SK-N-SH (cell line): Measurements from ENCODE around the gene BEX1. TPM values are rescaled to one million over a fixed set of nuclear protein-coding genes. Genes with fewer than 3 reads are reported as not detected.
"Not testable (repeated sequence)": the region's sequence is repeated elsewhere in the genome, so short reads cannot be mapped to it uniquely, and the experiment has no call there.

Experiments used
- CTCF ChIA-PET: fragments of 300-600, 350-600 bp; formaldehyde crosslinking; extraction: SDS; loops from one replicate; lab custom pipeline; 2021; lab: Yijun Ruan, JAX
- POLR2A ChIA-PET: fragments of 350-600 bp; sonication (Branson Sonifier 250); formaldehyde crosslinking; extraction: SDS; loops from one replicate; lab custom pipeline; 2020; ENCODE audit warnings: antibody characterized with exemption, inconsistent platforms; lab: Yijun Ruan, JAX
- DNase-seq: peaks from one replicate; pipeline ENCODE4 v3.0.0; 2012
- H2AFZ ChIP-seq: fragments of 200-600 bp; sonication (generic); 2 replicates; pipeline ENCODE4 v1.8.1; 2016; ENCODE audit warnings: antibody characterized with exemption, mild to moderate bottlenecking, low read depth
- H3F3A ChIP-seq: fragments of 200-600 bp; sonication (generic); replicated peaks from 2 replicates; pipeline ENCODE3; 2016; ENCODE audit warnings: antibody characterized with exemption, mild to moderate bottlenecking; ENCODE audit not compliant: insufficient read depth
- H3K27ac ChIP-seq, 2 experiments: fragments of 200-500 bp in 1 of 2; fragments of 200-600 bp in 1 of 2; sonication (Bioruptor generic) in 1 of 2; sonication (generic), shearing (Covaris generic) in 1 of 2; 2 replicates each; pipeline versions ENCODE4 v1.5.1 to v1.6.1; 2014 to 2016; ENCODE audit warnings: low read depth in 2 of 2, inconsistent platforms in 1 of 2, low read length in 1 of 2, mild to moderate bottlenecking in 1 of 2, mixed read lengths in 1 of 2
- H3K27me3 ChIP-seq: fragments of 200-600 bp; sonication (generic), shearing (Covaris generic); 2 replicates; pipeline ENCODE4 v1.6.1; 2016; ENCODE audit warnings: mixed run types; ENCODE audit not compliant: insufficient read depth
- H3K36me3 ChIP-seq, 2 experiments: fragments of 200-500 bp in 1 of 2; fragments of 200-600 bp in 1 of 2; sonication (Bioruptor generic) in 1 of 2; sonication (generic) in 1 of 2; replicated peaks in 1 of 2; 2 replicates each; pipeline versions ENCODE3 to v1.5.1; 2014 to 2016; ENCODE audit warnings: low read length in 1 of 2, mild to moderate bottlenecking in 1 of 2; ENCODE audit not compliant: insufficient read depth in 2 of 2, control insufficient read depth in 1 of 2
- H3K4me1 ChIP-seq, 2 experiments: fragments of 200-500 bp in 1 of 2; fragments of 200-600 bp in 1 of 2; sonication (Bioruptor generic) in 1 of 2; sonication (generic), shearing (Covaris generic) in 1 of 2; 2 replicates each; pipeline versions ENCODE4 v1.5.1 to v1.6.1; 2014 to 2016; ENCODE audit warnings: low read depth in 1 of 2, low read length in 1 of 2, mixed run types in 1 of 2; ENCODE audit not compliant: insufficient read depth in 2 of 2, control insufficient read depth in 1 of 2
- H3K4me2 ChIP-seq: fragments of 200-600 bp; sonication (generic), shearing (Covaris generic); 2 replicates; pipeline ENCODE4 v1.6.1; 2017; ENCODE audit warnings: mixed run types
- H3K4me3 ChIP-seq, 2 experiments: fragments of 200-500 bp in 1 of 2; fragments of 200-600 bp in 1 of 2; sonication (Bioruptor generic) in 1 of 2; sonication (generic), shearing (Covaris generic) in 1 of 2; 2 replicates each; pipeline versions ENCODE4 v1.5.1 to v1.8.1; 2014 to 2016; ENCODE audit warnings: low read depth in 2 of 2, inconsistent platforms in 1 of 2, low read length in 1 of 2, mild to moderate bottlenecking in 1 of 2, mixed read lengths in 1 of 2, moderate library complexity in 1 of 2
- H3K79me2 ChIP-seq: fragments of 200-600 bp; sonication (generic); 2 replicates; pipeline ENCODE4 v1.8.1; 2017; ENCODE audit warnings: mild to moderate bottlenecking; ENCODE audit not compliant: insufficient read depth
- H3K9ac ChIP-seq: fragments of 200-600 bp; sonication (generic); 2 replicates; pipeline ENCODE4 v1.6.1; 2017; ENCODE audit warnings: mixed run types
- H3K9me2 ChIP-seq: fragments of 200-600 bp; sonication (generic); 2 replicates; pipeline ENCODE4 v1.6.1; 2017; ENCODE audit warnings: mixed run types
- H3K9me3 ChIP-seq: fragments of 200-600 bp; sonication (generic); 2 replicates; pipeline ENCODE4 v1.6.1; 2017; ENCODE audit warnings: mixed run types, mild to moderate bottlenecking, moderate library complexity
- H4K20me1 ChIP-seq: fragments of 200-600 bp; sonication (generic); 2 replicates; pipeline ENCODE4 v1.6.1; 2017; ENCODE audit warnings: mild to moderate bottlenecking, mixed run types; ENCODE audit not compliant: insufficient read depth
- FOSL2 ChIP-seq: IDR thresholded peaks from 2 replicates; pipeline ENCODE4 v1.4.0; 2012; ENCODE audit warnings: low read depth, mild to moderate bottlenecking, moderate library complexity, borderline replicate concordance
- FOXJ3 ChIP-seq: sonication (generic); formaldehyde crosslinking; IDR thresholded peaks from 2 replicates; pipeline ENCODE4 v1.5.1; 2020; ENCODE audit warnings: mild to moderate bottlenecking, missing genetic modification reagents
- FOXM1 ChIP-seq: IDR thresholded peaks from 2 replicates; pipeline ENCODE4 v1.4.0; 2012; ENCODE audit warnings: low read depth, mild to moderate bottlenecking
- GATA2 ChIP-seq: sonication (generic); formaldehyde crosslinking; IDR thresholded peaks from 2 replicates; pipeline ENCODE4 v1.5.0; 2020; ENCODE audit warnings: mild to moderate bottlenecking, missing genetic modification reagents
- JUND ChIP-seq: IDR thresholded peaks from 2 replicates; pipeline ENCODE4 v1.4.0; 2012
- MXI1 ChIP-seq: IDR thresholded peaks from 2 replicates; pipeline ENCODE4 v1.6.1; 2012; ENCODE audit warnings: mild to moderate bottlenecking, low read depth, low read length, improper control_type of control experiment
- POLR2AphosphoS5 ChIP-seq: IDR thresholded peaks from 2 replicates; pipeline ENCODE4 v1.6.1; 2012; ENCODE audit warnings: low read depth, low read length
- RAD21 ChIP-seq: IDR thresholded peaks from 2 replicates; pipeline ENCODE4 v1.6.1; 2012; ENCODE audit warnings: mild to moderate bottlenecking, low read length
- RCOR1 ChIP-seq: fragments of 150-350 bp; IDR thresholded peaks from 2 replicates; pipeline ENCODE4 v1.6.1; 2017; ENCODE audit warnings: antibody characterized with exemption, low read length
- SIN3A ChIP-seq: IDR thresholded peaks from 2 replicates; pipeline ENCODE4 v1.6.1; 2012; ENCODE audit warnings: low read depth, mild to moderate bottlenecking, low read length, moderate library complexity, borderline replicate concordance
- TCF12 ChIP-seq: IDR thresholded peaks from 2 replicates; pipeline ENCODE4 v1.4.0; 2012
- YY1 ChIP-seq: IDR thresholded peaks from 2 replicates; pipeline ENCODE4 v1.4.0; 2012; ENCODE audit warnings: low read depth, mild to moderate bottlenecking
- WGBS: methylation state at CpG from one replicate; pipeline ENCODE4 v1.1.6; 2017; ENCODE audit warnings: low lambda C conversion rate; 5-methylcytosine and 5-hydroxymethylcytosine counted together
- polyA plus RNA-seq, 3 experiments: library from polyadenylated mRNA; depleted of rRNA; stranded (reverse); fragments of >200 nt; gene quantifications; 2 replicates each; pipeline ENCODE4 v1.2.3, GENCODE V29; 2012
- TF ChIP-seq, protein P1 (sequence below): IDR thresholded peaks from 2 replicates; pipeline ENCODE4 v1.4.0; 2012; ENCODE audit warnings: low read depth, borderline replicate concordance

The BEX1 gene
- polyA plus RNA-seq, 1 of the 3 experiments (the other 2 are of a cell fraction): 206 TPM

DNA sequence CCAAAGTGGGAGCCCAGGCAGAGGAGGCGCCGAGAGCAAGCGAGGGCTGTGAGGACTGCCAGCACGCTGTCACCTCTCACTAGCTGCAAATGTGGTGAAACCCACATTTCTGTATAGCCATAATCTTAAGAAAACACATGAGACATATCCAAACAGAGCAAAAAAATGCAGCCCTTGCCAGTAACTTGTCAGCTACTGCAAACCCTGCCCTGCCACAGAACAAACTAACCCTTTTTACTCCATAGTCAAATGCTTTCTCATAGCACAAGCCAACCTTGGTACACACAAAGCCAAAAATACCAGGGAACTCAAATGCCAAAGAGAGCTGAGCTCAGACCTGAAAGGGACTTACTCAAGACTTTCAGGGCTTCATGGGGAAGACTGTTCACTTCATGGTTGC lies 43.9 kb upstream of the BEX1 start:
- TF ChIP-seq RCOR1 (no peak), FOXJ3 (CRISPR knock-in tag) (no peak), JUND (no peak), YY1 (no peak), RAD21 (no peak), POLR2AphosphoS5 (no peak), TCF12 (no peak), SIN3A (no peak), FOSL2 (no peak), FOXM1 (no peak), MXI1 (no peak), GATA2 (CRISPR knock-in tag) (no peak)
- TF ChIP-seq, protein P1, sequence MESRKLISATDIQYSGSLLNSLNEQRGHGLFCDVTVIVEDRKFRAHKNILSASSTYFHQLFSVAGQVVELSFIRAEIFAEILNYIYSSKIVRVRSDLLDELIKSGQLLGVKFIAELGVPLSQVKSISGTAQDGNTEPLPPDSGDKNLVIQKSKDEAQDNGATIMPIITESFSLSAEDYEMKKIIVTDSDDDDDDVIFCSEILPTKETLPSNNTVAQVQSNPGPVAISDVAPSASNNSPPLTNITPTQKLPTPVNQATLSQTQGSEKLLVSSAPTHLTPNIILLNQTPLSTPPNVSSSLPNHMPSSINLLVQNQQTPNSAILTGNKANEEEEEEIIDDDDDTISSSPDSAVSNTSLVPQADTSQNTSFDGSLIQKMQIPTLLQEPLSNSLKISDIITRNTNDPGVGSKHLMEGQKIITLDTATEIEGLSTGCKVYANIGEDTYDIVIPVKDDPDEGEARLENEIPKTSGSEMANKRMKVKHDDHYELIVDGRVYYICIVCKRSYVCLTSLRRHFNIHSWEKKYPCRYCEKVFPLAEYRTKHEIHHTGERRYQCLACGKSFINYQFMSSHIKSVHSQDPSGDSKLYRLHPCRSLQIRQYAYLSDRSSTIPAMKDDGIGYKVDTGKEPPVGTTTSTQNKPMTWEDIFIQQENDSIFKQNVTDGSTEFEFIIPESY: no peak
- Histone ChIP-seq H3K36me3 (no peaks in the 10 kb centered on the region), H4K20me1 (no peaks in the 10 kb centered on the region), H3K9me3 (no peaks in the 10 kb centered on the region), H3F3A (no peaks in the 10 kb centered on the region), H3K79me2 (no peaks in the 10 kb centered on the region), H3K4me2 (no peak overlapping the region), H3K4me3 (no peak overlapping the region), H3K27ac (no peak overlapping the region), H3K9ac (no peak overlapping the region), H3K9me2 (no peaks in the 10 kb centered on the region), H2AFZ (no peak overlapping the region), H3K4me1 (no peaks in the 10 kb centered on the region), H3K27me3 (no peaks in the 10 kb centered on the region)
- POLR2A ChIA-PET: no interaction called here
- CTCF ChIA-PET: no interaction called here
- WGBS: no CpG with 5 or more reads among the region's 4 CpGs
- DNase-seq: no peak

DNA sequence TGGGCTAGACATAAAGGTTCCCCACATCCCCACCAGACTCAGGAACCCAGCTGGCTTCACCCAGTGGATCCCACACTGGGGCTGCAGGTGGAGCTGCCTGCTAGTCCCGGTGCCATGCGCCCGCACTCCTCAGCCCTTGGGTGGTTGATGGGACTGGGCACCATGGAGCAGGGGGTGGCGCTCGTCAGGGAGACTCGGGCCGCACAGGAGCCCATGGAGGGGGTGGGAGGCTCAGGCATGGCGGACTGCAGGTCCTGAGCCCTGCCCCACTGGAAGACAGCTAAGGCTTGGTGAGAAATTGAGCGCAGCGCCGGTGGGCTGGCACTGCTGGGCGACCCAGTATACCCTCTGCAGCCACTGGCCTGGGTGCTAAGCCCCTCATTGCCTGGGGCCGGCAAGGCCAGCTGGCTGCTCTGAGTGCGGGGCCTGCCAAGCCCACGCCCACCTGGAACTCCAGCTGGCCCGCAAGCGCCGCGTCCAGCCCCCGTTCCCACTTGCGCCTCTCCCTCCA lies 43.3 kb upstream of the BEX1 start:
- DNase-seq, H3K36me3 ChIP-seq, H2AFZ ChIP-seq, H3K4me1 ChIP-seq, H3K9me3 ChIP-seq, H3K4me2 ChIP-seq, H3K9me2 ChIP-seq, H3K4me3 ChIP-seq, H4K20me1 ChIP-seq, H3K9ac ChIP-seq, H3K27me3 ChIP-seq, H3K27ac ChIP-seq, H3K79me2 ChIP-seq, CTCF ChIA-PET, POLR2A ChIA-PET, H3F3A ChIP-seq: not testable (repeated sequence)
- WGBS: 67% methylated on average over 9 of the region's 21 CpGs

DNA sequence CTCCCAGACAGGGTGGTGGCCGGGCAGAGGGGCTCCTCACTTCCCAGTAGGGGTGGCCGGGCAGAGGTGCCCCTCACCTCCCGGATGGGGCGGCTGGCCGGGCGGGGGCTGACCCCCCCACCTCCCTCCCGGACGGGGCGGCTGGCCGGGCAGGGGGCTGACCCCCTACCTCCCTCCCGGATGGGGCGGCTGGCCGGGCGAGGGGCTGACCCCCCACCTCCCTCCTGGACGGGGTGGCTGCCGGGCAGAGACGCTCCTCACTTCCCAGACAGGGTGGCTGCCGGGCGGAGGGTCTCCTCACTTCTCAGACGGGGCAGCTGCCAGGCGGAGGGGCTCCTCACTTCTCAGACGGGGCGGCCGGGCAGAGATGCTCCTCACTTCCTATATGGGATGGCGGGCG lies 40.4 kb upstream of the BEX1 start:
- H3K9me3 ChIP-seq, H3F3A ChIP-seq, POLR2A ChIA-PET, CTCF ChIA-PET, H3K4me1 ChIP-seq, H3K27ac ChIP-seq, H3K79me2 ChIP-seq, H3K27me3 ChIP-seq, H4K20me1 ChIP-seq, H2AFZ ChIP-seq, H3K4me2 ChIP-seq, H3K9me2 ChIP-seq, H3K4me3 ChIP-seq, H3K36me3 ChIP-seq, H3K9ac ChIP-seq, DNase-seq: not testable (repeated sequence)
- WGBS: 56% methylated on average over 3 of the region's 26 CpGs

DNA sequence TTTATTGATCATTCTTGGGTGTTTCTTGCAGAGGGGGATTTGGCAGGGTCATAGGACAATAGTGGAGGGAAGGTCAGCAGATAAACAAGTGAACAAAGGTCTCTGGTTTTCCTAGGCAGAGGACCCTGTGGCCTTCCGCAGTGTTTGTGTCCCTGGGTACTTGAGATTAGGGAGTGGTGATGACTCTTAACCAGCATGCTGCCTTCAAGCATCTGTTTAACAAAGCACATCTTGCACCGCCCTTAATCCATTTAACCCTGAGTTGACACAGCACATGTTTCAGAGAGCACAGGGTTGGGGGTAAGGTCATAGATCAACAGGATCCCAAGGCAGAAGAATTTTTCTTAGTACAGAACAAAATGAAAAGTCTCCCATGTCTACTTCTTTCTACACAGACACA lies 39.9 kb upstream of the BEX1 start:
- CTCF ChIA-PET, H3K79me2 ChIP-seq, H3K36me3 ChIP-seq, POLR2A ChIA-PET, H3K4me3 ChIP-seq, H3K9me3 ChIP-seq, H3K4me1 ChIP-seq, H3K4me2 ChIP-seq, H3K27me3 ChIP-seq, DNase-seq, H2AFZ ChIP-seq, H3K9me2 ChIP-seq, H3F3A ChIP-seq, H4K20me1 ChIP-seq, H3K9ac ChIP-seq, H3K27ac ChIP-seq: not testable (repeated sequence)
- no CpG with 5 or more reads among the region's 2 CpGs for WGBS
